Neuron (in vitro differentiated cells): ENCODE measurements around the gene THAP7.
"Not testable (repeated sequence)": the region's sequence is repeated elsewhere in the genome, so short reads cannot be mapped to it uniquely, and the experiment has no call there.

Experiments used
- H2AFZ ChIP-seq: one replicate; pipeline ENCODE4 v1.6.1; 2013; ENCODE audit warnings: low read depth, mild to moderate bottlenecking, inconsistent platforms, low read length, moderate library complexity
- H3K27me3 ChIP-seq: one replicate; pipeline ENCODE4 v1.6.1; 2013; ENCODE audit warnings: low read length; ENCODE audit not compliant: insufficient read depth
- H3K36me3 ChIP-seq: one replicate; pipeline ENCODE4 v1.6.1; 2013; ENCODE audit warnings: low read length; ENCODE audit not compliant: insufficient read depth
- H3K4me1 ChIP-seq: one replicate; pipeline ENCODE4 v1.6.1; 2013; ENCODE audit warnings: low read length; ENCODE audit not compliant: insufficient read depth
- H3K4me3 ChIP-seq: 2 replicates; pipeline ENCODE4 v1.5.1; 2013; ENCODE audit warnings: mild to moderate bottlenecking, low read length, moderate library complexity
- H3K9me3 ChIP-seq: one replicate; pipeline ENCODE4 v1.6.1; 2013; ENCODE audit warnings: low read length

The THAP7 gene

DNA sequence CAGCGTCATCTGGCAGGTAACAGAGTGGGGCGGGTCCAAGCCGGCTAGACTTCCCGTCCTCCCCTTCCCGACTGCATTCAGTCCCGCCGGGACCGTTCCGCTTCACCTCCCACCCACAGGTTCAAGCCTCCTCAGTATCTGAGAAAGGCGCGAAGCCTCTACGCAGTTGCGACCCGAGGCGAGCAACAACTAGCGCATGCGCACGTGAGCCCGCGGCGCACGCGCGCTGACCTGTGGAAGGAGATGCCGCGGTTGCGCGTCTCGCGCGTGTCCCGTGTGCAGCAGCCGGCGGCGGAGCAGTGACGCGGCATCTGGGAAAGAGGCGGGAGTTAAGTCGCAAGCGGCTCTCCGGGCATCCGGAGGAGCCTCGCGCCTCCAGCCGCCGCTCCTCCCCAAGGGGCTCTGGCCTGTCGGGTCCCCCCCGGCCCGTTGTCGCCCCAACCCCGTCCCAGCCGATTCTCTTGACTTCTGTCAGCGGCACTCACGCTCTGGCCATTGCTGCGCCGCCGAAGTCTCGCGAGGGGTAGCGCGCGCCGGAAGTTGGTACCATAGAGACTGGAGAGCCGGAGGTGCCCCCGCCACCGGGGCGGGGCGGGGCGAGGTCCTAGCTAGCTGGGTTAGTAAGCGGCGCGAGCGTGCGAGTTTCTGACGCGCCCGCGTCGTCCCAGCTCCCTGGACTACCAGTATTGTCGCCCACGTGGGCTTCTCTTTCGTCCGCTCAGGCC, at the start of gene THAP7:
Gene THAP7, minus strand, starts transcription at position 518 of the 725 bp plus-strand sequence. Its CDS starts 207 bp downstream, at position 311.
- Histone ChIP-seq H3K4me1 (peaks cover 19% of the 10 kb centered on the region), H3K27me3 (no peaks in the 10 kb centered on the region), H3K9me3 (no peaks in the 10 kb centered on the region), H3K36me3 (peaks cover 29% of the 10 kb centered on the region), H2AFZ (peak within 1 kb of the TSS; percentile 61), H3K4me3 (peak within 1 kb of the TSS; percentile 60)

GRCh38 chr22:21051145-21051830, 49.4 kb upstream of the THAP7 start:
- Histone ChIP-seq H3K4me3 (no peak overlapping the region), H2AFZ (no peak overlapping the region), H3K9me3 (no peaks in the 10 kb centered on the region), H3K36me3 (no peaks in the 10 kb centered on the region), H3K4me1 (peaks cover 10% of the 10 kb centered on the region), H3K27me3 (peaks cover 6% of the 10 kb centered on the region)

GRCh38 chr22:21048965-21049364, 47.0 kb upstream of the THAP7 start:
- H3K4me1 ChIP-seq: peaks cover 27% of the 10 kb centered on the region
- not testable (repeated sequence) for H3K4me3 ChIP-seq, H3K9me3 ChIP-seq, H2AFZ ChIP-seq, H3K27me3 ChIP-seq, H3K36me3 ChIP-seq

DNA sequence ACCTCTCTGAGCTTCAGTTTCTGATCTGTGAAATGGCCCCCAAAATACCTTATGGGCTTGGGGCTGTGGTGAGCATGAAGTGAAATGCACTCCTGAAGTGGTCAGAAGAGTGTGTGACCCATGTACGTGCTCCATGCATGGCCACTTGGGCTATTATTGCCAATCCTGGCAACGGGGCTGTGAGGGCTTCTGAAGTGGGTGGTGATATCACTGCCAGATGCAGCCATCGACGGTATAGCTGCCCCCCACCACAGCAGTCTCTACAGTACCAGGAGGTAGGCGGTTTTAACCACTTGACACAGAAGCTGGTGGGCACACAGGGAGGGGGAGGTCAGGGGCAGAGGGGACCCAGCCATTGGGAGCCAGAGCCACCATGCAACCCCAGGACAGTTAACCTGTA, 46.5 kb upstream of the THAP7 start:
- H3K4me1 ChIP-seq: peaks cover 30% of the 10 kb centered on the region
- not testable (repeated sequence) for H3K9me3 ChIP-seq, H3K4me3 ChIP-seq, H3K36me3 ChIP-seq, H2AFZ ChIP-seq, H3K27me3 ChIP-seq

- Histone ChIP-seq H2AFZ (no peak overlapping the region), H3K9me3 (no peaks in the 10 kb centered on the region), H3K4me1 (peaks cover 30% of the 10 kb centered on the region), H3K36me3 (no peaks in the 10 kb centered on the region), H3K27me3 (peaks cover 3% of the 10 kb centered on the region), H3K4me3 (no peak overlapping the region)
Measured at GRCh38 chr22:21047730-21048129, 45.8 kb upstream of the THAP7 start.

- Histone ChIP-seq H3K36me3 (no peaks in the 10 kb centered on the region), H3K4me3 (no peak overlapping the region), H2AFZ (no peak overlapping the region), H3K4me1 (peaks cover 30% of the 10 kb centered on the region), H3K27me3 (peaks cover 3% of the 10 kb centered on the region), H3K9me3 (no peaks in the 10 kb centered on the region)
Measured at GRCh38 chr22:21047035-21047661, 45.2 kb upstream of the THAP7 start.

DNA sequence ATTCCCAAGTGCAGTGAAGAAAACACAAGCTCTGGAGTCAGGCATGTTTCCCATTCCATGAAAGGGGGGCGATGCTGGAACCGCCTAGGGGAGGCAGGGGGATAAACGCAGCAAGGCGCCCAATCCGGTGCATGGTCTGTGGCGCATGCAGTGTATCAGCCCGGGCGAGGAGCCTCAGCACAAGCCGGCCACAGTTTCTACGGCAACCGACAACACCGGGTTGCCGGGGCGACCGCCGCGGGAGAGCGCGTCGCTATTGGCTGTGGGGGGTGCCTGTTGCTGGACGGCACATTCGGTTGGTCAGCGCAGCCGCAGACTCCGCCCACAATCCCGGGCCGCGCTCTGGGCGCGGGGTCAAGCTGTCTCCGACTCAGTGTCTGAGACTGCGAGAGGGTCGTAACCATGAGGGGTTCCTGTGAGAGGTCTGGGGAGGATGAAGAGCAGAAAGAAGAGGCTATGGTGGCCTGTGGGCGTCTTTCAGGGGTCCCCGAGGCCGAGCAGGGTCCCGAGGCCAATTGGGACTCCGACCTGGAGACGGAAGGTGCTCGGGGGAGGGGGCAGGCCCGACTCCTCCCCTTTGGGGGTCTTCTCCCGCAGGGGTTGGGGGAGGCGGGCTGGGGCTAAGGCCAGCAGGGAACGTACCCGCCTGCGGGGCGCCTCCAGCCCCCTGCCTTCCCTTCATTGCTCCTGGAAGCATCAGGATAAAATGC, 43.8 kb upstream of the THAP7 start, which contains the start of gene LRRC74B:
Gene LRRC74B, plus strand, starts transcription at position 362 of the 710 bp plus-strand sequence. Its CDS starts 41 bp downstream, at position 403.
- H3K27me3 ChIP-seq: peaks cover 3% of the 10 kb centered on the region
- no peaks in the 10 kb centered on the region for H3K9me3 ChIP-seq
- H3K36me3 ChIP-seq: no peaks in the 10 kb centered on the region
- peaks cover 21% of the 10 kb centered on the region for H3K4me1 ChIP-seq
- peak within 1 kb of the TSS; percentile 67 for H3K4me3 ChIP-seq
- H2AFZ ChIP-seq: peak within 1 kb of the TSS; percentile 82

- H3K36me3 ChIP-seq: no peaks in the 10 kb centered on the region
- H3K9me3 ChIP-seq: no peaks in the 10 kb centered on the region
- H3K4me1 ChIP-seq: peaks cover 21% of the 10 kb centered on the region
- peak overlapping the region; percentile 67 for H3K4me3 ChIP-seq
- H2AFZ ChIP-seq: peak overlapping the region; percentile 39
- H3K27me3 ChIP-seq: peaks cover 3% of the 10 kb centered on the region
Measured at GRCh38 chr22:21044931-21045584, 43.1 kb upstream of the THAP7 start.

- Histone ChIP-seq H2AFZ (no peak overlapping the region), H3K9me3 (no peaks in the 10 kb centered on the region), H3K27me3 (peaks cover 3% of the 10 kb centered on the region), H3K36me3 (no peaks in the 10 kb centered on the region), H3K4me1 (peaks cover 21% of the 10 kb centered on the region), H3K4me3 (peak overlapping the region; percentile 67)
Measured at GRCh38 chr22:21043860-21044535, 42.1 kb upstream of the THAP7 start.

GRCh38 chr22:21042978-21043859, 41.3 kb upstream of the THAP7 start:
- peaks cover 5% of the 10 kb centered on the region for H3K27me3 ChIP-seq
- H3K4me3 ChIP-seq: no peak overlapping the region
- H3K4me1 ChIP-seq: peaks cover 21% of the 10 kb centered on the region
- no peaks in the 10 kb centered on the region for H3K36me3 ChIP-seq
- no peaks in the 10 kb centered on the region for H3K9me3 ChIP-seq
- H2AFZ ChIP-seq: no peak overlapping the region

DNA sequence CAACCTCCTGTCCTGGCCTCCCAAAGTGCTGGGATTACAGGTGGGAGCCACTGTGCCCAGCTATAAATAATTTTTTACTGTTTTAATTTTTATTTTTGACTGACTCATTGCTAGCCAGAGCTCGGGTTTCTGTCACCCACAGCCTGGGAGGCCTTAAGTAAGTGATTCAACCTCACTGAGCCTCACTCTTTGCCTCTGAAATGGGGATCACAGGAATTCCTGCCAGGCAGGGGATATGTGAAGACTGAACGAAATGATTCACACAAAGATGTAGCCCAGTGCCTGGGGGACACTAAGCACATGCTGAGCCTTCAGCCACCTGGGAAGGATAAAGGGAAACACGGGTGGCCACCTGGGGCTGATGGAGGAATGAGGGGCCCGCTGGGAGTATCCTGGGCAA, 40.0 kb upstream of the THAP7 start:
- no peaks in the 10 kb centered on the region for H3K9me3 ChIP-seq
- H3K27me3 ChIP-seq: peaks cover 12% of the 10 kb centered on the region
- no peak overlapping the region for H2AFZ ChIP-seq
- H3K36me3 ChIP-seq: no peaks in the 10 kb centered on the region
- H3K4me1 ChIP-seq: peaks cover 21% of the 10 kb centered on the region
- H3K4me3 ChIP-seq: no peak overlapping the region
